DOHH2 (cell line): ENCODE measurements around the gene NEUROG1.

Experiments
- H3F3A ChIP-seq: fragments of 200-600 bp; sonication (generic), shearing (Covaris generic); 2 replicates; pipeline ENCODE4 v1.6.0; 2016; ENCODE audit warnings: antibody characterized with exemption, mild to moderate bottlenecking; ENCODE audit not compliant: control insufficient read depth, insufficient read depth
- H3K27ac ChIP-seq: fragments of 200-600 bp; sonication (generic); 2 replicates; pipeline ENCODE4 v1.5.1; 2014; ENCODE audit warnings: low read depth, mild to moderate bottlenecking, low read length, moderate library complexity
- H3K27me3 ChIP-seq: fragments of 200-600 bp; sonication (generic); 2 replicates; pipeline ENCODE4 v1.6.1; 2014; ENCODE audit warnings: mild to moderate bottlenecking, low read length, mixed read lengths; ENCODE audit not compliant: control insufficient read depth
- H3K36me3 ChIP-seq: fragments of 200-600 bp; sonication (generic); 2 replicates; pipeline ENCODE4 v1.6.1; 2014; ENCODE audit warnings: mild to moderate bottlenecking, low read length, moderate library complexity, mixed read lengths; ENCODE audit not compliant: control insufficient read depth
- H3K4me1 ChIP-seq: fragments of 200-600 bp; sonication (generic); 2 replicates; pipeline ENCODE4 v1.6.1; 2014; ENCODE audit warnings: mild to moderate bottlenecking, low read length, mixed read lengths; ENCODE audit not compliant: control insufficient read depth
- H3K4me2 ChIP-seq: fragments of 200-600 bp; sonication (generic); 2 replicates; pipeline ENCODE4 v1.6.0; 2014; ENCODE audit warnings: mild to moderate bottlenecking, low read length, moderate library complexity
- H3K4me3 ChIP-seq: fragments of 200-600 bp; sonication (generic); 2 replicates; pipeline ENCODE4 v1.5.1; 2014; ENCODE audit warnings: mild to moderate bottlenecking, low read length, mixed read lengths
- H3K79me2 ChIP-seq: fragments of 200-600 bp; sonication (generic); 2 replicates; pipeline ENCODE4 v1.6.1; 2014; ENCODE audit warnings: mild to moderate bottlenecking, low read length, mixed read lengths; ENCODE audit not compliant: control insufficient read depth
- H3K9me2 ChIP-seq: fragments of 200-600 bp; sonication (generic); replicated peaks from 2 replicates; pipeline ENCODE4 v1.6.1; 2014; ENCODE audit warnings: mild to moderate bottlenecking, low read length, mixed read lengths; ENCODE audit not compliant: control insufficient read depth
- H3K9me3 ChIP-seq: fragments of 200-600 bp; sonication (generic); 2 replicates; pipeline ENCODE4 v1.6.1; 2014; ENCODE audit warnings: antibody characterized with exemption, low read length, mixed read lengths; ENCODE audit not compliant: control insufficient read depth, insufficient read depth
- H4K20me1 ChIP-seq: fragments of 200-600 bp; sonication (generic); 2 replicates; pipeline ENCODE4 v1.6.0; 2014; ENCODE audit warnings: low read depth, mild to moderate bottlenecking, antibody characterized with exemption, low read length, moderate library complexity; ENCODE audit not compliant: control insufficient read depth, insufficient read depth
- EZH2phosphoT487 ChIP-seq: fragments of 200-600 bp; sonication (generic); IDR thresholded peaks from 2 replicates; pipeline ENCODE4 v1.6.1; 2017; ENCODE audit warnings: borderline replicate concordance, mild to moderate bottlenecking, antibody characterized with exemption, low read length, moderate library complexity, mixed read lengths
- TF ChIP-seq, protein P1 (sequence below): fragments of 200-600 bp; sonication (generic); IDR thresholded peaks from one replicate; pipeline ENCODE4 v1.5.1; 2014; ENCODE audit warnings: antibody characterized with exemption, mild to moderate bottlenecking, low read depth, low read length; ENCODE audit not compliant: poor library complexity, severe bottlenecking

Gene NEUROG1

GRCh38 chr5:135577421-135577820, 41.7 kb upstream of the NEUROG1 start:
- H3K4me1 ChIP-seq = no peaks in the 10 kb centered on the region
- H3K36me3 ChIP-seq = no peaks in the 10 kb centered on the region
- H3K4me2 ChIP-seq = no peak overlapping the region
- no peaks in the 10 kb centered on the region; the same call in 1 of the 2 replicates for H4K20me1 ChIP-seq
- H3K27ac ChIP-seq = no peak overlapping the region
- TF ChIP-seq, protein P1, sequence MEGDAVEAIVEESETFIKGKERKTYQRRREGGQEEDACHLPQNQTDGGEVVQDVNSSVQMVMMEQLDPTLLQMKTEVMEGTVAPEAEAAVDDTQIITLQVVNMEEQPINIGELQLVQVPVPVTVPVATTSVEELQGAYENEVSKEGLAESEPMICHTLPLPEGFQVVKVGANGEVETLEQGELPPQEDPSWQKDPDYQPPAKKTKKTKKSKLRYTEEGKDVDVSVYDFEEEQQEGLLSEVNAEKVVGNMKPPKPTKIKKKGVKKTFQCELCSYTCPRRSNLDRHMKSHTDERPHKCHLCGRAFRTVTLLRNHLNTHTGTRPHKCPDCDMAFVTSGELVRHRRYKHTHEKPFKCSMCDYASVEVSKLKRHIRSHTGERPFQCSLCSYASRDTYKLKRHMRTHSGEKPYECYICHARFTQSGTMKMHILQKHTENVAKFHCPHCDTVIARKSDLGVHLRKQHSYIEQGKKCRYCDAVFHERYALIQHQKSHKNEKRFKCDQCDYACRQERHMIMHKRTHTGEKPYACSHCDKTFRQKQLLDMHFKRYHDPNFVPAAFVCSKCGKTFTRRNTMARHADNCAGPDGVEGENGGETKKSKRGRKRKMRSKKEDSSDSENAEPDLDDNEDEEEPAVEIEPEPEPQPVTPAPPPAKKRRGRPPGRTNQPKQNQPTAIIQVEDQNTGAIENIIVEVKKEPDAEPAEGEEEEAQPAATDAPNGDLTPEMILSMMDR = no peak
- TF ChIP-seq EZH2phosphoT487 = no peak
- H3K4me3 ChIP-seq = no peak overlapping the region
- H3K9me3 ChIP-seq = no peaks in the 10 kb centered on the region
- H3K79me2 ChIP-seq = no peaks in the 10 kb centered on the region
- no peaks in the 10 kb centered on the region for H3K9me2 ChIP-seq
- no peaks in the 10 kb centered on the region for H3F3A ChIP-seq
- H3K27me3 ChIP-seq = no peaks in the 10 kb centered on the region

DNA sequence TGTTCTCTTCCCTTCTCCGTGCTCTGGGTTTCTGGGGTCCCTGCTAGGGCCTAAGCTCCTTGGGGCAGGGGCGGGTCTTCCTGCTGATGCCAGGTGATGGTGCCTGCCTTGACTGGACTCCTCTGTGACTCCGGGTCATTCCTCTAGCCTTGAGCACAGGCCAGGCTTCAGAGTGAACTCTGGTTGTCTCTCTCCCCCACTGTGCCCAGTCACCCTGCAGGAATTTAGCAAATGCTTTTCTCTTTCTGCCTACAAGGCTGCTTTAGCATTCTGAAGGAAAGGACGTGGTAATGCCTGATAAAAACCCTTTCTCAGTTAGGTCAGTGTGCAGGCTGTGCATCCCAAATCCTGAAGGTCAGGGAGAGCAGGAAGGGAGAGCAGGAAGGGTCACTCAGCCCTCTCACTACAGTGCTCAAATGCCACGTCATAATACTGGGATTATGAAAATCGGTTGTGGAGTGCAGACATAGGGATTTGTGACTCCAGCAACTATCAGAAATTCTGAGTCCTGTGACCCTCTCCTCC, 40.4 kb upstream of the NEUROG1 start:
- Histone ChIP-seq H3K27ac (no peak overlapping the region), H4K20me1 (no peaks in the 10 kb centered on the region; the same call in 1 of the 2 replicates), H3K9me3 (no peaks in the 10 kb centered on the region), H3K27me3 (no peaks in the 10 kb centered on the region), H3K4me2 (no peak overlapping the region), H3K79me2 (no peaks in the 10 kb centered on the region), H3K9me2 (no peaks in the 10 kb centered on the region), H3K4me3 (no peak overlapping the region), H3K4me1 (no peaks in the 10 kb centered on the region), H3F3A (no peaks in the 10 kb centered on the region), H3K36me3 (no peaks in the 10 kb centered on the region)
- no peak for TF ChIP-seq EZH2phosphoT487
- TF ChIP-seq, protein P1 = no peak

GRCh38 chr5:135574493-135574892, 38.7 kb upstream of the NEUROG1 start:
- H3K36me3 ChIP-seq = no peaks in the 10 kb centered on the region
- no peaks in the 10 kb centered on the region for H3F3A ChIP-seq
- H3K27me3 ChIP-seq = no peaks in the 10 kb centered on the region
- H3K4me2 ChIP-seq = no peak overlapping the region
- no peak overlapping the region for H3K27ac ChIP-seq
- TF ChIP-seq, protein P1 = no peak
- TF ChIP-seq EZH2phosphoT487 = no peak
- H3K4me3 ChIP-seq = no peak overlapping the region
- no peaks in the 10 kb centered on the region; the same call in 1 of the 2 replicates for H4K20me1 ChIP-seq
- H3K9me3 ChIP-seq = no peaks in the 10 kb centered on the region
- no peaks in the 10 kb centered on the region for H3K9me2 ChIP-seq
- H3K79me2 ChIP-seq = no peaks in the 10 kb centered on the region
- no peaks in the 10 kb centered on the region for H3K4me1 ChIP-seq
